Upper lobe of left lung (tissue), 4 donors: ENCODE data around the gene OR2G6.
"Not testable (repeated sequence)": the region's sequence is repeated elsewhere in the genome, so short reads cannot be mapped to it uniquely, and the experiment has no call there.

Experiments
- CTCF ChIP-seq, 6 experiments: fragments of 450-650 bp in 4 of 6; fragments of 200-600 bp in 2 of 6; sonication (generic) in 2 of 6; IDR thresholded peaks; one replicate each; pipeline ENCODE4 v1.5.1; 2016 to 2019; ENCODE audit warnings: antibody characterized with exemption in 6 of 6
- EP300 ChIP-seq, 4 donors: sonication (generic); formaldehyde crosslinking; IDR thresholded peaks; one replicate each; pipeline ENCODE4 v1.5.1; 2017; ENCODE audit warnings: antibody characterized with exemption in 4 of 4, control low read depth in 2 of 4
- POLR2A ChIP-seq, 4 donors: fragments of 450-650 bp; IDR thresholded peaks; one replicate each; pipeline ENCODE4 v1.5.1; 2016 to 2017; ENCODE audit warnings: antibody characterized with exemption in 4 of 4, mild to moderate bottlenecking in 2 of 4
- POLR2AphosphoS5 ChIP-seq, 2 donors: sonication (generic); formaldehyde crosslinking; IDR thresholded peaks; one replicate each; pipeline ENCODE4 v1.5.1; 2017; ENCODE audit warnings: antibody characterized with exemption in 2 of 2

- TF ChIP-seq CTCF, POLR2A, POLR2AphosphoS5, EP300 (IDR thresholded peaks at IDR 0.05): not testable (repeated sequence)
Measured at GRCh38 chr1:248574657-248575056, 66.8 kb downstream of the OR2G6 start, which contains the start of gene OR2T34.
